Astrocyte (in vitro differentiated cells and primary cell): ENCODE measurements around the gene ITGB1. TPM values are rescaled to one million over a fixed set of nuclear protein-coding genes. Genes with fewer than 3 reads are reported as not detected.

Experiments used
- DNase-seq: peaks from one replicate; pipeline ENCODE4 v3.0.0-alpha.2; 2010; ENCODE audit warnings: low read depth
- FAIRE-seq: peaks from 2 replicates; lab custom pipeline; 2011; peaks lifted over from hg19 to GRCh38; lab: Jason Lieb, UNC
- H2AFZ ChIP-seq: 2 replicates; pipeline ENCODE4 v1.6.0; 2012; ENCODE audit warnings: low read depth, low read length, inconsistent platforms
- H3K27ac ChIP-seq: 2 replicates; pipeline ENCODE4 v1.5.1; 2011; ENCODE audit warnings: low read depth, low read length, inconsistent platforms
- H3K27me3 ChIP-seq: 2 replicates; pipeline ENCODE4 v1.6.0; 2011; ENCODE audit warnings: low read length, inconsistent platforms; ENCODE audit not compliant: insufficient read depth
- H3K36me3 ChIP-seq: 2 replicates; pipeline ENCODE4 v1.5.1; 2011; ENCODE audit warnings: low read length, inconsistent platforms; ENCODE audit not compliant: insufficient read depth
- H3K4me1 ChIP-seq: 2 replicates; pipeline ENCODE4 v1.5.1; 2011; ENCODE audit warnings: low read length, inconsistent platforms; ENCODE audit not compliant: insufficient read depth
- H3K4me2 ChIP-seq: 2 replicates; pipeline ENCODE4 v1.6.0; 2012; ENCODE audit warnings: low read length, inconsistent platforms
- H3K4me3 ChIP-seq: 2 replicates; pipeline ENCODE4 v1.5.1; 2011; ENCODE audit warnings: low read depth, mild to moderate bottlenecking, low read length, inconsistent platforms; ENCODE audit not compliant: insufficient read depth
- H3K79me2 ChIP-seq: 2 replicates; pipeline ENCODE4 v1.6.0; 2012; ENCODE audit warnings: mild to moderate bottlenecking, low read length, inconsistent platforms; ENCODE audit not compliant: insufficient read depth
- H3K9ac ChIP-seq: 2 replicates; pipeline ENCODE4 v1.6.0; 2012; ENCODE audit warnings: mild to moderate bottlenecking, low read length, inconsistent platforms
- H3K9me3 ChIP-seq: 2 replicates; pipeline ENCODE4 v1.5.1; 2012; ENCODE audit warnings: low read depth, mild to moderate bottlenecking, low read length, inconsistent platforms; ENCODE audit not compliant: insufficient read depth
- H4K20me1 ChIP-seq: 2 replicates; pipeline ENCODE4 v1.6.0; 2012; ENCODE audit warnings: low read length, inconsistent platforms; ENCODE audit not compliant: insufficient read depth
- H3K27ac Mint-ChIP-seq: one replicate; pipeline ENCODE4 v1.8.0; 2021; ENCODE audit warnings: mild to moderate bottlenecking, mixed read lengths; ENCODE audit not compliant: unreplicated experiment
- H3K27me3 Mint-ChIP-seq: one replicate; pipeline ENCODE4 v1.8.0; 2021; ENCODE audit warnings: low read depth, mixed read lengths; ENCODE audit not compliant: unreplicated experiment
- H3K36me3 Mint-ChIP-seq: one replicate; pipeline ENCODE4 v1.8.0; 2021; ENCODE audit warnings: low read depth, mixed read lengths; ENCODE audit not compliant: unreplicated experiment
- H3K4me1 Mint-ChIP-seq: one replicate; pipeline ENCODE4 v1.8.0; 2021; ENCODE audit warnings: low read depth, mixed read lengths; ENCODE audit not compliant: unreplicated experiment
- H3K4me3 Mint-ChIP-seq: one replicate; pipeline ENCODE4 v1.8.0; 2021; ENCODE audit warnings: mild to moderate bottlenecking, moderate library complexity, mixed read lengths; ENCODE audit not compliant: unreplicated experiment
- H3K9me3 Mint-ChIP-seq: one replicate; pipeline ENCODE4 v1.8.0; 2021; ENCODE audit warnings: mild to moderate bottlenecking, mixed read lengths; ENCODE audit not compliant: unreplicated experiment
- CTCF ChIP-seq: IDR thresholded peaks from 2 replicates; pipeline ENCODE4 v1.5.1; 2011; ENCODE audit warnings: low read depth, mild to moderate bottlenecking, inconsistent platforms, low read length, moderate library complexity; ENCODE audit not compliant: insufficient read depth
- EZH2 ChIP-seq: IDR thresholded peaks from 2 replicates; pipeline ENCODE4 v1.6.1; 2012; ENCODE audit warnings: mild to moderate bottlenecking, low read length, inconsistent platforms; ENCODE audit not compliant: insufficient read depth
- total RNA-seq: library from RNA; stranded (reverse); gene quantifications from 2 replicates; pipeline ENCODE4 v1.2.1, GENCODE V29; 2021

The ITGB1 gene
- total RNA-seq, 1 donor from 2014 or later: 2,575 TPM

DNA sequence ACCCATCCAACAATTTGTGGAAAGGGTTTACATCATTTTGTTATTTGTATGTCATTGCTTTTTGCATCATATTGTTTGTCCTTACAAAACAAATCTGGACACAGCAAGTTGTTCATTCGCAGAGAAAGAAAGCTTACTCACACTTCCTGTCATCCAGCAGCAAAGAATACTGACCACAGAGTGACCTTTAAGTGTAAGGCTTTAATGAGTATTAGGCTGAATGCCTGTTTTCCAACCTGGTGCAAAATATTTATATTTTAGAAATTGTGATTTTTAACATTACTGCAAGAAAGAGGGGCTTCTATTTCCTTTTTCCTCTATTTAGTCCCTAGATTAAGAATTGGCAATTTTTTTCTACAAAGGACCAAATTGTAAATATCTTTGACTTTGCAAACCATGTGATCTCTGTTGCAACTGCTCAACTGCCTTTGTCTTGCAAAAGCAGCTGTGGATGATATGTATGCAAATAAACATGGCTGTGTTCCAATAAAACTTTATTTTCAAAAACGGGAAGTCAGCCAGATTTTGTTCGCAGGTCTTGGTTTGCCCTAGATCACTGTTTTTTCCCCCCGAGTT, 27.8 kb upstream of the ITGB1 start:
- Histone ChIP-seq H3K36me3 (no peaks in the 10 kb centered on the region), H3K9me3 (peaks cover under 1% of the 10 kb centered on the region), H3K27me3 (no peaks in the 10 kb centered on the region), H3K9ac (peak overlapping the region; percentile 43), H3K4me2 (peak overlapping the region; percentile 62), H3K4me1 (peaks cover 43% of the 10 kb centered on the region), H2AFZ (no peak overlapping the region), H4K20me1 (no peaks in the 10 kb centered on the region), H3K27ac (peak overlapping the region; percentile 81), H3K4me3 (no peak overlapping the region), H3K79me2 (peaks cover 6% of the 10 kb centered on the region)
- TF ChIP-seq EZH2 (no peak), CTCF (no peak)
- H3K27ac Mint-ChIP-seq: peak overlapping the region; percentile 96
- FAIRE-seq (peak; percentile 65), DNase-seq (peak; percentile 91)
- H3K9me3 Mint-ChIP-seq: peaks cover 4% of the 10 kb centered on the region
- peaks cover 51% of the 10 kb centered on the region for H3K4me1 Mint-ChIP-seq
- H3K4me3 Mint-ChIP-seq: peak overlapping the region; percentile 45
- no peaks in the 10 kb centered on the region for H3K27me3 Mint-ChIP-seq
- peaks cover 12% of the 10 kb centered on the region for H3K36me3 Mint-ChIP-seq

DNA sequence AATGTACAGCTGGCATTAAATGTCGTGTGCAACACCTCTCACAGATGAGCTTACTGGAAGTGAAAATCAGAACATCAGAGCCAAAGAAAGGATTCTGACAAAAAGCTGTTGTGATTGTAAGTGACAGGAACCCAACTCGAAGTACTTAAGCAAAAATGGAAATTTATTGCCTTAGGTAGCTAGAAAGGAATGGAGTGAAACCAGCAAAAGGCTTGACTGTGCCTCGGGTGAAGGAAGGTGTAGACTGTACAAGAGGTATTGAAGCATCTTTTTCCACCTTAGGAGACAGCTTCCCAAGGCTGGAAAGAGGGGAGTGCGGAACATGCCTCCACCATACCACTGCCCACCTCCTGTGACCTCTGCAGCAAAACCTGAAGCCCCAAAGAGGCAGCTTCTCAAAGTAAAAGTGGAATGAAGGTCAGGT, 27.3 kb upstream of the ITGB1 start:
- H3K36me3 Mint-ChIP-seq: peaks cover 8% of the 10 kb centered on the region
- H3K9me3 Mint-ChIP-seq: no peaks in the 10 kb centered on the region
- Histone ChIP-seq H3K36me3 (no peaks in the 10 kb centered on the region), H3K4me3 (no peak overlapping the region), H3K27me3 (no peaks in the 10 kb centered on the region), H4K20me1 (no peaks in the 10 kb centered on the region), H3K4me1 (peaks cover 46% of the 10 kb centered on the region), H3K9ac (peak overlapping the region; percentile 43), H3K4me2 (peak overlapping the region; percentile 62), H2AFZ (no peak overlapping the region), H3K79me2 (peaks cover 6% of the 10 kb centered on the region), H3K9me3 (no peaks in the 10 kb centered on the region), H3K27ac (peak overlapping the region; percentile 81)
- H3K27ac Mint-ChIP-seq: peak overlapping the region; percentile 96
- H3K4me3 Mint-ChIP-seq: peak overlapping the region; percentile 45
- no peak for DNase-seq
- TF ChIP-seq CTCF (no peak), EZH2 (no peak)
- FAIRE-seq: no peak
- no peaks in the 10 kb centered on the region for H3K27me3 Mint-ChIP-seq
- peaks cover 54% of the 10 kb centered on the region for H3K4me1 Mint-ChIP-seq

DNA sequence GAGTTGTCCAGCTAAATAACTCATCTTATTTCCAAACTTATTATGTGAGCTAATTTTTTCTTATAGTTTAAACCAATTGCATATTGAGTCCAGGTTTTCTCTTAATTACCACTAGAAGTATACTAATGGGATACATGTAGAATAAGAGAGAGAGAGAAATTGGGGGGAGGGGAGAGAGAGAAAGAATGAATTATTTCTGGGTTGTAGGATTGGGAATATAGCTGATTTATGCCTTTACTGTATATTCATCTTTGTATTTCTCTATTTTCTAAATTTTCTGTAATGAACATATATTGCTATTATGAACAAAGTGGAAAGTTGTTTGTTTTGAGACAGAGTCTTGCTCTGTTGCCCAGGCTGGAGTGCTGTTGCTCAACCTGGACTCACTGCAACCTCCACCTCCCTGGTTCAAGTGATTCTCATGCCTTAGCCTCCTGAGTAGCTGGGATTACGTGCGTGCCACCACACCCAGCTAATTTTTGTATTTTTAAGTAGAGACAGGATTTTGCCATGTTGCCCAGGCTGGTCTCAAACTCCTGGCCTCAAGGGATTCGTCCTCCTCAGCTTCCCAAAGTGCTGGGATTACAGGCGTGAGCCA, 26.1 kb upstream of the ITGB1 start:
- H2AFZ ChIP-seq: no peak overlapping the region
- H3K27me3 Mint-ChIP-seq: no peaks in the 10 kb centered on the region
- DNase-seq: no peak
- H3K4me2 ChIP-seq: peak overlapping the region; percentile 67
- peaks cover 6% of the 10 kb centered on the region for H3K79me2 ChIP-seq
- H3K9ac ChIP-seq: peak overlapping the region; percentile 58
- peaks cover 51% of the 10 kb centered on the region for H3K4me1 ChIP-seq
- H3K27me3 ChIP-seq: no peaks in the 10 kb centered on the region
- H3K4me3 Mint-ChIP-seq: peak overlapping the region; percentile 43
- FAIRE-seq: no peak
- H3K9me3 ChIP-seq: no peaks in the 10 kb centered on the region
- H3K27ac ChIP-seq: peak overlapping the region; percentile 100
- H3K27ac Mint-ChIP-seq: peak overlapping the region; percentile 99
- H3K4me3 ChIP-seq: no peak overlapping the region
- TF ChIP-seq EZH2: no peak
- TF ChIP-seq CTCF: no peak
- H3K9me3 Mint-ChIP-seq: no peaks in the 10 kb centered on the region
- H3K4me1 Mint-ChIP-seq: peaks cover 55% of the 10 kb centered on the region
- no peaks in the 10 kb centered on the region for H3K36me3 ChIP-seq
- H3K36me3 Mint-ChIP-seq: no peaks in the 10 kb centered on the region
- H4K20me1 ChIP-seq: no peaks in the 10 kb centered on the region
